Measurements from ENCODE around the gene TRPM1.

TRPM1 gene

DNA sequence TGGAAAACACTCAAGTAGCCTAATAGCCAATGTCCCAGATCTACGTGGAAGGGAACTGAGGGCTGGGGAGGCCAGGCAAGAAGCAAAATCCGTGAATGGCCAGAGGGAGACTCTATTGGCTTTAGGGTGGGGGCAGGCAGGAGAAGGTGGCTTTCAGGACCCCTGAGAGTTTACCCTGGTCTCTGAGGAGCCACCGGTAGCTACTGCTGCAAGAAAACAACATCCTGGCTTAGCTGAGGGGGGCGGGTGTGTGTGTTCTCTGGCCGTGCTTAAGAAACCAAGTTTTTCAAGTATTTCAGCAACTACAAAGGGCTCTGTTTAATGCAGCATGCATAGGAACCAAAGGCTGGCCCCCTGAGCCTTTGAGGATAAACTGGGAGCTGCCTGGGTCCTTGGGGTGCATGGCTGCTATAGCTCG is 47.6 kb upstream of the TRPM1 start:
- H3K36me3 ChIP-seq (ENCODE audit: control insufficient read depth in 2 of 2, insufficient read depth in 1 of 2, low read length in 2 of 2), result no peaks in the 10 kb centered on the region
- H3K4me3 ChIP-seq (ENCODE audit: low read depth, low read length), result no peak overlapping the region
- H3K27ac ChIP-seq (ENCODE audit: extremely low read depth, low read depth, low read length), result no peak overlapping the region
- ChIA-PET POLR2A (no interaction called here), CTCF (no interaction called here)
- H3K4me1 ChIP-seq (ENCODE audit: control insufficient read depth, insufficient read depth, low read length), result no peaks in the 10 kb centered on the region
- TF ChIP-seq KLF8 (tag by site-specific recombination; IDR thresholded peaks at IDR 0.05), result no peak
- no peak for TF ChIP-seq ZNF777 (tag by site-specific recombination; IDR thresholded peaks at IDR 0.05; ENCODE audit: borderline replicate concordance)
- TF ChIP-seq ZNF148 (tag by site-specific recombination; IDR thresholded peaks at IDR 0.05; ENCODE audit: borderline replicate concordance), result no peak
- TF ChIP-seq ZFP3 (tag by site-specific recombination; IDR thresholded peaks at IDR 0.05; ENCODE audit: low read depth), result no peak
- no peak for TF ChIP-seq SCRT1 (tag by site-specific recombination; IDR thresholded peaks at IDR 0.05; ENCODE audit: borderline replicate concordance)
- no peak for TF ChIP-seq ZNF670 (tag by site-specific recombination; IDR thresholded peaks at IDR 0.05; ENCODE audit: low read depth)
- no peak for TF ChIP-seq ZNF324 (tag by site-specific recombination; IDR thresholded peaks at IDR 0.05)
- TF ChIP-seq FEZF1 (tag by site-specific recombination; IDR thresholded peaks at IDR 0.05), result no peak
- TF ChIP-seq ZNF175 (tag by site-specific recombination; IDR thresholded peaks at IDR 0.05), result no peak
- TF ChIP-seq, protein P1, sequence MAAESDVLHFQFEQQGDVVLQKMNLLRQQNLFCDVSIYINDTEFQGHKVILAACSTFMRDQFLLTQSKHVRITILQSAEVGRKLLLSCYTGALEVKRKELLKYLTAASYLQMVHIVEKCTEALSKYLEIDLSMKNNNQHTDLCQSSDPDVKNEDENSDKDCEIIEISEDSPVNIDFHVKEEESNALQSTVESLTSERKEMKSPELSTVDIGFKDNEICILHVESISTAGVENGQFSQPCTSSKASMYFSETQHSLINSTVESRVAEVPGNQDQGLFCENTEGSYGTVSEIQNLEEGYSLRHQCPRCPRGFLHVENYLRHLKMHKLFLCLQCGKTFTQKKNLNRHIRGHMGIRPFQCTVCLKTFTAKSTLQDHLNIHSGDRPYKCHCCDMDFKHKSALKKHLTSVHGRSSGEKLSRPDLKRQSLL (tag by site-specific recombination; IDR thresholded peaks at IDR 0.05), result no peak
- no peak for TF ChIP-seq ZNF350 (tag by site-specific recombination; IDR thresholded peaks at IDR 0.05)
- TF ChIP-seq ZBTB20 (tag by site-specific recombination; IDR thresholded peaks at IDR 0.05), result no peak
- TF ChIP-seq SALL2 (tag by site-specific recombination; IDR thresholded peaks at IDR 0.05; ENCODE audit: borderline replicate concordance), result no peak
- no peak for TF ChIP-seq ZSCAN23 (tag by site-specific recombination; IDR thresholded peaks at IDR 0.05)
- TF ChIP-seq ZSCAN16 (tag by site-specific recombination; IDR thresholded peaks at IDR 0.05), result no peak
- TF ChIP-seq ZNF174 (tag by site-specific recombination; IDR thresholded peaks at IDR 0.05), result no peak
- TF ChIP-seq HOXD13 (CRISPR knock-in tag; IDR thresholded peaks at IDR 0.05; ENCODE audit: borderline replicate concordance), result no peak
- no peak for TF ChIP-seq ZNF747 (tag by site-specific recombination; IDR thresholded peaks at IDR 0.05)
- TF ChIP-seq ZNF146 (tag by site-specific recombination; IDR thresholded peaks at IDR 0.05), result no peak
- no peaks in the 10 kb centered on the region for H3K9me3 ChIP-seq (ENCODE audit: control insufficient read depth, insufficient read depth, low read depth, low read length)

DNA sequence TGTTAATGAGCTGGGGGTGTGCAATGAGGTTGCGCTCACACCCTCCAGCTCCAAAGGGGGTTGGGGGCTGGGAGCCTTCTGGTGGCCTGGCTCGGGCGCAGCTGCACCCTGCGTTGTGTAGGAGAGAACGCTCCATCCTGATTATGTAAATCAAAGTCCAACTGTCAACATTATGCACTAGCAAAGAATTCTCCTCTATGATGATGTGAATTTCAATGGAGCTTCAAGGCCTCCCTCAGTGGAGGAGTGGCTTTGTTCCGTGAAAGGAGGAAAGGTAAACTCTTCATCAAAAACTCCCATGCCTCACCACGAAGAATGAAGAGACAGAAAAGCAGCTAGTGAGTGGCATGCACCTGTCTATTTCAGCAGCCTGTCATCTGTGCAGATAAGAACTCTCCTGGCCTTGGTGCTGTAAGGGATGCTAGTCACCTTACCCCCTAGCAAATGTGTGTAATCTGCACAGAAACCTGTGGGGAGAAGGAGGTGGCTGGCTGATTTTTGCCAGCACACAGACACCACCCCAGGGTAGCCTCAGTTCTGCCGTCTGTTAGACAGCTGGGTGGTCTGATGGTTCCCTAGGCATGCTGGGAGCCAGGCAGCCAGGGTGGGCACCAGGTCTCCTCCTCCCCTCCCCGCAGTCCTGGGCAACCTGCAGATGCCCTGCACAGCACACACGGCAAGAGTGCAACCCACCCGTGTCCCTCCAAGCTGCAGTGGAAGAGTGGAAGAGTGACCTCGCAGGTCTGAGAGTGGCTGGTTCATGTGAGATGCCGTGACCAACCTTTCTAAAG is 47.0 kb upstream of the TRPM1 start:
- POLR2A ChIA-PET, result no interaction called here
- no peak overlapping the region for H3K27ac ChIP-seq (ENCODE audit: extremely low read depth, low read depth, low read length)
- H3K4me3 ChIP-seq (ENCODE audit: low read depth, low read length), result no peak overlapping the region
- H3K9me3 ChIP-seq (ENCODE audit: control insufficient read depth, insufficient read depth, low read depth, low read length), result no peaks in the 10 kb centered on the region
- CTCF ChIA-PET, result interaction anchor here (1.3 to 1.6 kb wide), 2 partner anchors 20 to 254 kb away, joined by 3 to 5 read pairs; no protein-coding TSS in a partner anchor
- no peaks in the 10 kb centered on the region for H3K36me3 ChIP-seq (ENCODE audit: control insufficient read depth in 2 of 2, insufficient read depth in 1 of 2, low read length in 2 of 2)
- no peaks in the 10 kb centered on the region for H3K4me1 ChIP-seq (ENCODE audit: control insufficient read depth, insufficient read depth, low read length)
- TF ChIP-seq ZNF561 (tag by site-specific recombination; IDR thresholded peaks at IDR 0.05; ENCODE audit: borderline replicate concordance) (no peak), ZNF132 (tag by site-specific recombination; IDR thresholded peaks at IDR 0.05; ENCODE audit: borderline replicate concordance) (no peak), MEIS1 (CRISPR knock-in tag; IDR thresholded peaks at IDR 0.05; ENCODE audit: borderline replicate concordance) (no peak), PBX3 (CRISPR knock-in tag; IDR thresholded peaks at IDR 0.05) (no peak), OVOL3 (tag by site-specific recombination; IDR thresholded peaks at IDR 0.05) (no peak), ZNF654 (tag by site-specific recombination; IDR thresholded peaks at IDR 0.05; ENCODE audit: low read depth) (no peak), GLI2 (tag by site-specific recombination; IDR thresholded peaks at IDR 0.05; ENCODE audit: borderline replicate concordance, low read depth) (no peak), ZXDB (tag by site-specific recombination; IDR thresholded peaks at IDR 0.05) (no peak), ZNF529 (tag by site-specific recombination; IDR thresholded peaks at IDR 0.05; ENCODE audit: insufficient replicate concordance) (no peak), ZNF121 (tag by site-specific recombination; IDR thresholded peaks at IDR 0.05) (no peak), BCL11A (tag by site-specific recombination; IDR thresholded peaks at IDR 0.05; ENCODE audit: low read depth) (no peak)
